OCI-LY1 (cell line): Measurements from ENCODE around the gene IRGM.

Experiments used
- H2AFZ ChIP-seq: fragments of 200-600 bp; sonication (generic), shearing (Covaris generic); 2 replicates; pipeline ENCODE4 v1.6.0; 2014; ENCODE audit warnings: antibody characterized with exemption, mild to moderate bottlenecking, low read length
- H3F3A ChIP-seq: fragments of 200-600 bp; sonication (generic), shearing (Covaris generic); 2 replicates; pipeline ENCODE4 v1.6.0; 2014; ENCODE audit warnings: mild to moderate bottlenecking, antibody characterized with exemption, low read length, moderate library complexity; ENCODE audit not compliant: insufficient read depth
- H3K27ac ChIP-seq: fragments of 200-600 bp; sonication (generic); 2 replicates; pipeline ENCODE4 v1.5.1; 2014; ENCODE audit warnings: low read length, mixed run types, mild to moderate bottlenecking, low read depth; ENCODE audit not compliant: poor library complexity, severe bottlenecking
- H3K27me3 ChIP-seq: fragments of 200-600 bp; sonication (generic); 2 replicates; pipeline ENCODE4 v1.6.0; 2014; ENCODE audit warnings: antibody characterized with exemption, mild to moderate bottlenecking, low read length, moderate library complexity; ENCODE audit not compliant: insufficient read depth
- H3K36me3 ChIP-seq: fragments of 200-600 bp; sonication (generic); 2 replicates; pipeline ENCODE4 v1.6.1; 2014; ENCODE audit warnings: mild to moderate bottlenecking, antibody characterized with exemption, low read length, moderate library complexity, mixed read lengths; ENCODE audit not compliant: insufficient read depth
- H3K4me1 ChIP-seq: fragments of 200-600 bp; sonication (generic); 2 replicates; pipeline ENCODE4 v1.5.1; 2014; ENCODE audit warnings: mild to moderate bottlenecking, low read length, moderate library complexity; ENCODE audit not compliant: insufficient read depth, severe bottlenecking
- H3K4me2 ChIP-seq: fragments of 200-600 bp; sonication (generic), shearing (Covaris generic); 2 replicates; pipeline ENCODE4 v1.6.1; 2014; ENCODE audit warnings: low read length
- H3K4me3 ChIP-seq: fragments of 200-600 bp; sonication (generic); 2 replicates; pipeline ENCODE4 v1.5.1; 2014; ENCODE audit warnings: low read length, low read depth, mild to moderate bottlenecking, mixed read lengths; ENCODE audit not compliant: poor library complexity, severe bottlenecking
- H3K79me2 ChIP-seq: fragments of 200-600 bp; shearing (Covaris generic); 2 replicates; pipeline ENCODE4 v1.6.1; 2016; ENCODE audit warnings: mixed run types, low read length, mixed read lengths; ENCODE audit not compliant: insufficient read depth
- H3K9ac ChIP-seq: fragments of 200-600 bp; sonication (generic), shearing (Covaris generic); 2 replicates; pipeline ENCODE4 v1.6.1; 2014; ENCODE audit warnings: mild to moderate bottlenecking, low read length, mixed read lengths
- H3K9me2 ChIP-seq: fragments of 200-600 bp; sonication (generic), shearing (Covaris generic); 2 replicates; pipeline ENCODE4 v1.6.1; 2014; ENCODE audit warnings: low read depth, mild to moderate bottlenecking, low read length, mixed read lengths
- H3K9me3 ChIP-seq: fragments of 200-600 bp; shearing (Covaris generic); 2 replicates; pipeline ENCODE4 v1.6.1; 2014; ENCODE audit warnings: low read length, mixed read lengths
- H4K20me1 ChIP-seq: fragments of 200-600 bp; sonication (generic), shearing (Covaris generic); 2 replicates; pipeline ENCODE4 v1.6.0; 2016; ENCODE audit warnings: mild to moderate bottlenecking, low read length; ENCODE audit not compliant: insufficient read depth
- EZH2 ChIP-seq: fragments of 200-600 bp; sonication (generic), shearing (Covaris generic); IDR thresholded peaks from 2 replicates; pipeline ENCODE4 v1.8.0; 2017; ENCODE audit warnings: borderline replicate concordance, mixed run types, mild to moderate bottlenecking, antibody characterized with exemption, low read length, moderate library complexity, mixed read lengths
- TF ChIP-seq, protein P1 (sequence below): fragments of 200-600 bp; sonication (generic), shearing (Covaris generic); IDR thresholded peaks from 2 replicates; pipeline ENCODE4 v1.5.1; 2017; ENCODE audit warnings: mild to moderate bottlenecking, antibody characterized with exemption, low read length, moderate library complexity, mixed read lengths

The IRGM gene

DNA sequence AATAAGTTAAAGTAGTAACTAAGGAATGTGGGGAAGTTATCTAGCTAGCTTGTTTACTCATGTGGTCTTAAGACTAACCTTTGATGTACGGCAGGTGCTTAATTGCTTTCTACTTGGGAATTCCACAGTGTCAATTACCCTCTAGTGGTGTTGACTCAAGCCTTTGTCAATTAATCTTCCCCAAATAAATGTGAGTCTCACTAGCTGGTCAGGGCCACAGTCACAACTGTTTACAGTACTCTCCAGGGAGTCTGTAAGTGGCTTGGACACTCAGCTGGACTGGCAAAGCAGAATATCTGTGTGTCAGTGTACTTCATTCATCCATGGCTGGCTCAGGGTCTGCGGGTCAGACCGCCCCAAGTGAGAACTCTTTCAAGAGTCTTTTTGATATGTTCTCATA is 37.0 kb upstream of the IRGM start:
- Histone ChIP-seq H3K36me3 (no peaks in the 10 kb centered on the region), H3K4me2 (no peak overlapping the region), H3K79me2 (no peaks in the 10 kb centered on the region), H4K20me1 (no peaks in the 10 kb centered on the region), H3K9me3 (no peaks in the 10 kb centered on the region), H3K27ac (no peak overlapping the region), H3K4me3 (no peak overlapping the region), H3K9me2 (no peaks in the 10 kb centered on the region), H3K27me3 (no peaks in the 10 kb centered on the region), H2AFZ (no peak overlapping the region), H3K9ac (no peak overlapping the region), H3F3A (no peaks in the 10 kb centered on the region), H3K4me1 (no peaks in the 10 kb centered on the region)
- TF ChIP-seq, protein P1, sequence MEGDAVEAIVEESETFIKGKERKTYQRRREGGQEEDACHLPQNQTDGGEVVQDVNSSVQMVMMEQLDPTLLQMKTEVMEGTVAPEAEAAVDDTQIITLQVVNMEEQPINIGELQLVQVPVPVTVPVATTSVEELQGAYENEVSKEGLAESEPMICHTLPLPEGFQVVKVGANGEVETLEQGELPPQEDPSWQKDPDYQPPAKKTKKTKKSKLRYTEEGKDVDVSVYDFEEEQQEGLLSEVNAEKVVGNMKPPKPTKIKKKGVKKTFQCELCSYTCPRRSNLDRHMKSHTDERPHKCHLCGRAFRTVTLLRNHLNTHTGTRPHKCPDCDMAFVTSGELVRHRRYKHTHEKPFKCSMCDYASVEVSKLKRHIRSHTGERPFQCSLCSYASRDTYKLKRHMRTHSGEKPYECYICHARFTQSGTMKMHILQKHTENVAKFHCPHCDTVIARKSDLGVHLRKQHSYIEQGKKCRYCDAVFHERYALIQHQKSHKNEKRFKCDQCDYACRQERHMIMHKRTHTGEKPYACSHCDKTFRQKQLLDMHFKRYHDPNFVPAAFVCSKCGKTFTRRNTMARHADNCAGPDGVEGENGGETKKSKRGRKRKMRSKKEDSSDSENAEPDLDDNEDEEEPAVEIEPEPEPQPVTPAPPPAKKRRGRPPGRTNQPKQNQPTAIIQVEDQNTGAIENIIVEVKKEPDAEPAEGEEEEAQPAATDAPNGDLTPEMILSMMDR, result no peak
- no peak for TF ChIP-seq EZH2

DNA sequence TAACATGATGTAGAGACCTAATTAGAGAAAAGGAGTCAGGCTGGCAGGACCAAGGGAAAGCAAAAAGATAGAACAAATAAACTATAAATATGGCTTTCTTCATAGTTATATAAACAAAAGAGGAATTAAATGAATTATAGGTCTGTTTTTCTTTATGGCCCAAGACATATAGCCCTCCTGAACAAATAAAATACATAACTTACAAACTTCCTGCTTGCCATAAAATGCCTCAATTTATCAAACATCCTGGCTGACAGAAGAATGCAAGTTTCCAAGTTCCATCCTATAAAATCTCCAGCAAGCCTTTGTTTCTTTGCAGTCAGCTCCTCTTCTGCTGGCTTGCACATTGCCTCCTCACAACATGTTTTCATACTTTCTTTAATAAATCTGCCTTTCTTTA is 31.3 kb upstream of the IRGM start:
- no peaks in the 10 kb centered on the region for H4K20me1 ChIP-seq
- H3F3A ChIP-seq, result no peaks in the 10 kb centered on the region
- H3K4me3 ChIP-seq, result no peak overlapping the region
- H2AFZ ChIP-seq, result no peak overlapping the region
- H3K9ac ChIP-seq, result no peak overlapping the region
- H3K4me2 ChIP-seq, result no peak overlapping the region
- H3K27me3 ChIP-seq, result no peaks in the 10 kb centered on the region
- no peaks in the 10 kb centered on the region for H3K9me2 ChIP-seq
- H3K79me2 ChIP-seq, result no peaks in the 10 kb centered on the region
- H3K9me3 ChIP-seq, result no peaks in the 10 kb centered on the region
- H3K36me3 ChIP-seq, result no peaks in the 10 kb centered on the region
- no peaks in the 10 kb centered on the region for H3K4me1 ChIP-seq
- TF ChIP-seq, protein P1, result no peak
- no peak for TF ChIP-seq EZH2
- H3K27ac ChIP-seq, result no peak overlapping the region

DNA sequence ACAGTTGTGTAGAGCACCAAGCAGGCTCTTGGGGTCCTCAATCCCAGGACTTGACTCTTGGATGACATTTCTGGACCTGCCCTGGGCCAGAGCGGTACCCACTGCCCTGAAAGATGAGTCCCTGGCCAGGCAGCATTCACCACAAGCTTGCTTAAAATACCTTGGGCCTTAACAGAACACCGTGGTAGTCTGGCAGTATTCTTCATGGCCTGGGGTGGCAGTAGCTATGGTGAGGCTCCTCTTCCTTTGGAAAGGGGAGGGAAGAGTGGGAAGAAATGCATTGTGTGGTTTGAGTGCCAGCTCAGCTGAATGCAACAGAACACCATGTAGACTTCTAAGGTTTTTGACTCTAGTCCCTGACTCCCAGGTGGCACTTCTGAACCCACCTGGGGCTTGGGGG is 29.4 kb upstream of the IRGM start:
- no peak overlapping the region for H3K4me3 ChIP-seq
- no peaks in the 10 kb centered on the region for H3K79me2 ChIP-seq
- H2AFZ ChIP-seq, result no peak overlapping the region
- H3K9ac ChIP-seq, result no peak overlapping the region
- TF ChIP-seq, protein P1, result no peak
- TF ChIP-seq EZH2, result no peak
- no peaks in the 10 kb centered on the region for H3K4me1 ChIP-seq
- no peaks in the 10 kb centered on the region for H3K9me2 ChIP-seq
- H3K4me2 ChIP-seq, result no peak overlapping the region
- no peaks in the 10 kb centered on the region for H4K20me1 ChIP-seq
- no peaks in the 10 kb centered on the region for H3K36me3 ChIP-seq
- H3F3A ChIP-seq, result no peaks in the 10 kb centered on the region
- H3K27ac ChIP-seq, result no peak overlapping the region
- H3K9me3 ChIP-seq, result no peaks in the 10 kb centered on the region
- H3K27me3 ChIP-seq, result no peaks in the 10 kb centered on the region
